Stomach (tissue), 4 donors: Measurements from ENCODE around the gene PPARGC1A.

Experiments
- CTCF ChIP-seq, 7 experiments: fragments of 450-650 bp in 4 of 7; fragments of 200-600 bp in 3 of 7; sonication (generic) in 3 of 7; IDR thresholded peaks; one replicate each; pipeline ENCODE4 v1.5.1; 2016 to 2019; ENCODE audit warnings: antibody characterized with exemption in 7 of 7, control low read depth in 2 of 7, mild to moderate bottlenecking in 1 of 7
- POLR2A ChIP-seq, 4 donors: fragments of 450-650 bp; IDR thresholded peaks; one replicate each; pipeline ENCODE4 v1.6.1; 2016; ENCODE audit warnings: antibody characterized with exemption in 4 of 4, control low read depth in 2 of 4, mild to moderate bottlenecking in 1 of 4, moderate library complexity in 1 of 4

DNA sequence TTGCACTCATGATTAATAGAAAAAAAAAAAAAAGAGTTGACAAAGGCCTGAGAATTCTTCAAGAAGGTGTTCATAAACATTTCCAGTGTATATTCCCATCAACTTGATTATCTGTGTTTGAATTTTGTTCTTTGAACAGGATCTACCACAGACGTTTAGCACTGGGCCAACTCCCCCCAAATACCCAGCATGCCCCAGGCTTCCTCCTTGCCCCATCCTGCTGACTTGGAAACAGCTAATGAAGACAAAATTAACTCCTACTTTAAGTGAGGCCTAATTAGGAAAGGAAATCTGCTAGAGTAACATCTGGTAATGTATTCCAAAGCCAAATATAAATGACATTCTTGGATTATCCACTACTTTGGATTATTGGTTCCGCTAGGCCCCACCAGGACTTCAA is 52.5 kb downstream of the PPARGC1A start:
- TF ChIP-seq POLR2A (IDR thresholded peaks at IDR 0.05) (no peak), CTCF (IDR thresholded peaks at IDR 0.05) (no peak)
